Calu3 (cell line): ENCODE measurements around the gene TGFBR3. TPM values are rescaled to one million over a fixed set of nuclear protein-coding genes. Genes with fewer than 3 reads are reported as not detected.

Source experiments
- BruUV-seq: library from RNA; stranded (reverse); fragments of 400-500 nt; replicated peaks from 2 replicates; lab custom pipeline; 2021; lab: Mats Ljungman, UMichigan
- CTCF ChIA-PET: fragments of 300-600 bp; sonication (Branson Sonifier 250); formaldehyde crosslinking; loops from one replicate; lab custom pipeline; 2022; ENCODE audit warnings: antibody characterized with exemption; lab: Charles Lee
- DNase-seq: peaks from one replicate; pipeline ENCODE4 v3.0.0; 2022
- H3K27ac Mint-ChIP-seq: one replicate; pipeline ENCODE4 v1.8.0; 2022; ENCODE audit warnings: mixed read lengths; ENCODE audit not compliant: unreplicated experiment
- H3K27me3 Mint-ChIP-seq: one replicate; pipeline ENCODE4 v1.8.0; 2022; ENCODE audit warnings: mixed read lengths; ENCODE audit not compliant: unreplicated experiment
- H3K36me3 Mint-ChIP-seq: one replicate; pipeline ENCODE4 v1.8.0; 2022; ENCODE audit warnings: mild to moderate bottlenecking, moderate library complexity, mixed read lengths; ENCODE audit not compliant: insufficient read depth, unreplicated experiment
- H3K4me1 Mint-ChIP-seq: one replicate; pipeline ENCODE4 v1.8.0; 2022; ENCODE audit warnings: mild to moderate bottlenecking, low read depth, mixed read lengths; ENCODE audit not compliant: unreplicated experiment
- H3K4me3 Mint-ChIP-seq: one replicate; pipeline ENCODE4 v1.8.0; 2022; ENCODE audit warnings: mild to moderate bottlenecking, low read depth, moderate library complexity, mixed read lengths; ENCODE audit not compliant: unreplicated experiment
- H3K9me3 Mint-ChIP-seq: one replicate; pipeline ENCODE4 v1.8.0; 2022; ENCODE audit warnings: low read depth, mixed read lengths; ENCODE audit not compliant: unreplicated experiment
- CTCF ChIP-seq: fragments of 200-600 bp; IDR thresholded peaks from one replicate; pipeline ENCODE4 v1.8.0; 2022; ENCODE audit warnings: antibody characterized with exemption; ENCODE audit not compliant: unreplicated experiment
- intact Hi-C: fragments of 100-400 bp; cut with micrococcal nuclease; formaldehyde crosslinking; loops from one replicate; pipeline ENCODE4 v1.10.0; 2022; ENCODE audit not compliant: unreplicated experiment
- total RNA-seq: library from RNA; stranded (reverse); gene quantifications from 2 replicates; pipeline ENCODE4 v1.2.3, GENCODE V29; 2022

TGFBR3 gene
- total RNA-seq, 1 experiment from 2014 or later, result 10.8 TPM

DNA sequence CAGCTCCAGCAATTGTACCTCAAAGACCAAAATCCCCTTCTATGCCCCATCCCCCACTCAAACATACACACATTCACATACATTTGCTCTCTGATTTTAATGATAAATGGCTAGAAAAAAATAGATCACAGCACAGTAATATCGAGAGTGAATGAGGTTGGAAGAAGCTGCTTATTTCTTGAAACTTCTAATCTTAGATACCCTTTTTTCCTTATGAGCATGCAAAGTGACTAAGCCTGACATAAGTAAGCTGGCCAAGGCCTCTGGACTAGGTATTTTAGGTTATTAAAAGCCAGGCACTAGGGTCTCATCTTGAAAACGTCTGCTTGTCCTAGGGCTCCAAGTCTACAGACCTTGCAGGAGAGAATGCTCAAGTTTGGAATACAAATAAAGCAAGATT, 133.6 kb downstream of the TGFBR3 start:
- no peak for DNase-seq
- no peaks in the 10 kb centered on the region for H3K4me1 Mint-ChIP-seq
- no TSS peak for BruUV-seq
- H3K36me3 Mint-ChIP-seq, result no peaks in the 10 kb centered on the region
- CTCF ChIA-PET, result no interaction called here
- intact Hi-C loops, result no loop called here
- no peak for TF ChIP-seq CTCF
- H3K9me3 Mint-ChIP-seq, result no peaks in the 10 kb centered on the region
- H3K27ac Mint-ChIP-seq, result no peak overlapping the region
- no peaks in the 10 kb centered on the region for H3K27me3 Mint-ChIP-seq
- H3K4me3 Mint-ChIP-seq, result no peak overlapping the region

GRCh38 chr1:91751275-91751674, 134.7 kb downstream of the TGFBR3 start:
- Mint-ChIP-seq H3K27me3 (no peaks in the 10 kb centered on the region), H3K4me1 (no peaks in the 10 kb centered on the region), H3K27ac (no peak overlapping the region), H3K4me3 (no peak overlapping the region), H3K9me3 (peaks cover 3% of the 10 kb centered on the region), H3K36me3 (no peaks in the 10 kb centered on the region)
- BruUV-seq, result no TSS peak
- intact Hi-C loops, result no loop called here
- DNase-seq, result no peak
- CTCF ChIA-PET, result no interaction called here
- TF ChIP-seq CTCF, result no peak

DNA sequence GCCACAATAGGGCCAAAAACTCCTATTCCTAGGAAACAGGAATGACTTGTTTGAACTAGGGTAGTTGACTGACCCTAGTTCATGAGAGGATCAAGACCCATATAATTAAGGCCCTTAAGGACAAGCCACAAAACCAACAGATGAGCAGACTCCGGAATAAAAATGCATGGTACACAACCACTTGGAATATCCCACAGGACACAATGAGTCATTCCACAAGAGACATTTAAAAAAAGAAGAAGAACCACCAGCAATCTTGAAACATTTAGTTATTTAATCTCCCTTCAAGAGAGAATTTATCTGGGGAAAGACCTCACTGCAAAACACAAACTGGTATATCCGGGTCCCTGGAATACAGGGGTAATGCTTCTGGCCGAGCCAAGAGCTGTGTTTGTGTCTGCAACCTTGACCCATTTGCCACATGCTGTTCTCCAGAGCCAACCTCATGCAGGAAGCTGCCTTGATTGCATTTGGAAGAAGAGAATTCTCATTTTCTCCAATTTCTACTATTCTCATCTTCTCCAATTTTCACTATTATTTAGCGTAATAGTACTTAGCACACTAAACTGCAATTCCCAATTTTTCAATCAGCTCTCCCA, 135.5 kb downstream of the TGFBR3 start:
- no TSS peak for BruUV-seq
- no peaks in the 10 kb centered on the region for H3K36me3 Mint-ChIP-seq
- H3K4me1 Mint-ChIP-seq, result no peaks in the 10 kb centered on the region
- intact Hi-C loops, result no loop called here
- no peak overlapping the region for H3K4me3 Mint-ChIP-seq
- no peak for DNase-seq
- CTCF ChIA-PET, result no interaction called here
- no peak overlapping the region for H3K27ac Mint-ChIP-seq
- no peak for TF ChIP-seq CTCF
- no peaks in the 10 kb centered on the region for H3K27me3 Mint-ChIP-seq
- H3K9me3 Mint-ChIP-seq, result peaks cover 5% of the 10 kb centered on the region

- H3K4me1 Mint-ChIP-seq, result no peaks in the 10 kb centered on the region
- CTCF ChIA-PET, result no interaction called here
- no peak overlapping the region for H3K27ac Mint-ChIP-seq
Measured at GRCh38 chr1:91749788-91750231, 136.1 kb downstream of the TGFBR3 start.

More at GRCh38 chr1:91749788-91750231, 136.1 kb downstream of the TGFBR3 start:
- H3K4me3 Mint-ChIP-seq, result no peak overlapping the region
- no peaks in the 10 kb centered on the region for H3K27me3 Mint-ChIP-seq
- H3K36me3 Mint-ChIP-seq, result no peaks in the 10 kb centered on the region
- BruUV-seq, result no TSS peak
- peaks cover 5% of the 10 kb centered on the region for H3K9me3 Mint-ChIP-seq
- DNase-seq, result no peak
- intact Hi-C loops, result no loop called here
- no peak for TF ChIP-seq CTCF
